Measurements from ENCODE around the gene RAD51C.
"Not testable (repeated sequence)": the region's sequence is repeated elsewhere in the genome, so short reads cannot be mapped to it uniquely, and the experiment has no call there.

RAD51C gene

GRCh38 chr17:58692239-58693055 lies at the start of gene RAD51C:
Gene RAD51C, plus strand, starts transcription at chr17:58692602. Its CDS starts 42 bp downstream, at chr17:58692644.
- DNase-seq, result no peak

DNA sequence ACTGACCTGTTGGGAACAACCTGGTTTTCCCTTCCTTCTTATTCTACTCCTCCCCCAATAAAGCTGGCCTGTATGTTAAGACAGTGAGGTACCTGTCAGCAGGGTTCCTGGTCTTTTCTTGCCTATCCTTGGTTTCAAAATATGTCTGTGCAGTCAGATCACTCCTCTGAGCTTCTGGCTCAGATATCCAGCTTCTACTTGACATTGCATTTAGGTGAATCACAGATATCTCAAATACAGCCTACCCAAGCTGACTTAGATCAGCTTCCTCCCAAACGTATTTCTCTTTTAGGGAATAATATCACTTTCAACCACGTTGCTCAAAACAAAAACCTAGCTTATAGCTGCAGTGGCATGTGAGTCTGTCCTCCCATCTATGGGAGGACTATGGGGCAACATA lies 49.3 kb upstream of the RAD51C start:
- no peak for DNase-seq

DNA sequence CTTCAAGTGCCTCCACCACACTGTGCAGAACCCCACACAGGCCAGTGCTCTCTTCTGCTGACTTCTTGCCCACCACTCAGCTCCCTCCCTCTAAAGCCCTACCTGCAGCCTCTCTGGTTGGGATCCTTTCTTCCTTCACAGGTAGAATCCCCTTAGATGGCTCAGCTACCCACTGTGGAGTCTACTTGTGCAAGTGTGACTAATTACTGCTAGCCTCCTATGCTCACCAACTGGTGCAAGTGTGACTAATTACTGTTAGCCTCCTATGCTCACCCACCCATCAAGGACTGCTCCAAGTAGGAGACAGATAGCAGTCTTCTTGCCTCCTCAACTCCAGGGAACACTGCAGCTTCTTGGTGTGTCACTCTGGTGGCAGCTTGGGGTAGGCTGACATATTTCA lies 44.2 kb upstream of the RAD51C start:
- no peak for DNase-seq

- not testable (repeated sequence) for DNase-seq
Measured at GRCh38 chr17:58657962-58658803, 34.2 kb upstream of the RAD51C start.

DNA sequence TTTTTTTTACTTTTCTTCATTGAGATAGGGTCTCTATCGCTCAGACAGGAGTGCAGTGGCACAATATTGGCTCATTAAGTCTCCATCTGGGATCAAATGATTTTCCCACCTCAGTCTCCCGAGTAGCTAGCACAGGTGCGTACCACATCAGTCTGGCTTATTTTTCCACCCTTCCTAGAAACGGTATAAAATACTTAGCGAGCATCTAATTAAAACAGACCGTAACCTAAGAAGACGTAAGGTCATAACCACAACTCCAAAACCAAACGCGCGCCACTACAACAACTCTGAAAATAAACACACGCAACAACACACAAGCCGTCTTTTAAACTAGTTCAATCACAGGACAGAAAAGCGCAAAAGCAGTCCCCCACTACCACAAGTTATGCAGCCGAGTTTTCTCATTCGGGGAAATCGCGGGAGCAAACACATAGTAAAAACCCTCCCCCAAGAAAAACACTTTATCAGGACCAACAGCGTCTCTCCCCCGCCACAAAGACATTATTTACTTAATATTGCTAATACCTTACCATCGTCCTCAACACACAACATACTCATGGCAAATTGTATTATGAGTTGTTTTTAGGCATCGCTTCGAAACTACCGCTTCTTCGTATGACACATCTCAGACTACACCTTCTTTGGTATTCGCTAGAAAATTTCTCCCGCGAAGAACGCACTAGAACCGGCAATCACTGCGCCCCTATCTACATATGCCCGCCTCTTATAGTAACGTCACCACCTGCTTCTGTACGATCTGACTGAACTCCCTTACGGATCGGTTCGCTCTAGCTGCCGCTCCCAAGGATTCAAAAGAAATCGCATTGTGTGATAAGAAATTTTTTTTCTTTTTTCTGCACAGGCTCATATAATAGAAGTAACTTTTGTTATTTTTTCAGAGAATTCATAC lies 33.3 kb upstream of the RAD51C start:
- peak; percentile 69 for DNase-seq

- not testable (repeated sequence) for DNase-seq
Measured at GRCh38 chr17:58659714-58660084, 32.7 kb upstream of the RAD51C start.

GRCh38 chr17:58660621-58661020 lies 31.8 kb upstream of the RAD51C start:
- no peak for DNase-seq

GRCh38 chr17:58661499-58661898 lies 30.9 kb upstream of the RAD51C start:
- no peak for DNase-seq

- no peak for DNase-seq
Measured at GRCh38 chr17:58664302-58664701, 28.1 kb upstream of the RAD51C start.

- DNase-seq, result no peak
Measured at GRCh38 chr17:58665946-58666857, 26.2 kb upstream of the RAD51C start.

DNA sequence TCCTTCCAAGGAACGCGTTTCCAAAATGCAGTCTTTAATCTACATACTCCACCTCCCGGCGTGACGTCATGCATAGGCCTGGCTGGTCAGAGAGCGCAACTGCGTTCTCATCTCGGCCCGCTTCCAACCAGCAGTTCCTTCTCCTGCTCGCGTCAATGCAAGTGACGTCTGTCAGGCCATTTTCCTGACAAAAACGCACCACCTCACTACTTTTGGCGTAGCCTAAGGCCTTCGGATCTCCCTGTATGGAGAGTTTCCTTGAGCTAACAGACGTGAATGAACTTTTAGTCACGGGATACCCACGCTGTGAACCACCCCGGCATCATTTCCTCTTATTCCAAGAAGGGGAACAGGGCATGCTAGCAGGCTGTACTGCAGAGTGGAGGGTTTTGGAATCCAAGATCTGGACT lies 25.5 kb upstream of the RAD51C start:
- no peak for DNase-seq

GRCh38 chr17:58667934-58668597 lies 24.3 kb upstream of the RAD51C start:
- DNase-seq, result no peak

- no peak for DNase-seq
Measured at GRCh38 chr17:58668598-58668935, 23.8 kb upstream of the RAD51C start.

- no peak for DNase-seq
Measured at GRCh38 chr17:58669853-58670252, 22.5 kb upstream of the RAD51C start.

- no peak for DNase-seq
Measured at GRCh38 chr17:58671969-58672368, 20.4 kb upstream of the RAD51C start.

- no peak for DNase-seq
Measured at GRCh38 chr17:58677194-58677880, 15.1 kb upstream of the RAD51C start.

DNA sequence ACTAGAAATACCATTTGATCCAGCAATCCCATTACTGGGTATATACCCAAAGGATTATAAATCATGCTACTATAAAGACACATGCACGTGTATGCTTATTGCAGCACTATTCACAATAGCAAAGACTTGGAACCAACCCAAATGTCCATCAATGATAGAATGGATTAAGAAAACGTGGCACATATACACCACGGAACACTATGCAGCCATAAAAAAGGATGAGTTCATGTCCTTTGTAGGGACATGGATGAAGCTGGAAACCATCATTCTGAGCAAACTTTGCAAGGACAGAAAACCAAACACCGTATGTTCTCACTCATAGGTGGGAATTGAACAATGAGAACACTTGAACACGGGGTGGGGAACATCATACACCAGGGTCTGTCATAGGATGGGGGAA lies 14.1 kb upstream of the RAD51C start:
- not testable (repeated sequence) for DNase-seq

- DNase-seq, result no peak
Measured at GRCh38 chr17:58679263-58680037, 13.0 kb upstream of the RAD51C start.

- DNase-seq, result no peak
Measured at GRCh38 chr17:58680038-58680369, 12.4 kb upstream of the RAD51C start.

GRCh38 chr17:58684003-58684402 lies 8.4 kb upstream of the RAD51C start:
- DNase-seq, result no peak
